Mucosa of descending colon (tissue), 3 donors: Measurements from ENCODE around the gene CNKSR2. TPM values are rescaled to one million over a fixed set of nuclear protein-coding genes. Genes with fewer than 3 reads are reported as not detected.
A peak's percentile ranks its signal among the peaks of the same experiment; 100 is the strongest.

Experiments used
- ATAC-seq: fragments of 200-7000 bp; cut with Tn5 transposase; one replicate; pipeline ENCODE4 v1.9.1; 2020; ENCODE audit warnings: mild to moderate bottlenecking, moderate library complexity
- DNase-seq, 3 donors: peaks; one replicate each; pipeline ENCODE4 v3.0.0-alpha.2; 2020
- H3K36me3 ChIP-seq: fragments of 200-600 bp; one replicate; pipeline ENCODE4 v1.8.0; 2021; ENCODE audit warnings: low read depth, mild to moderate bottlenecking
- H3K4me1 ChIP-seq: fragments of 200-600 bp; one replicate; pipeline ENCODE4 v1.8.0; 2021; ENCODE audit warnings: low read depth, mild to moderate bottlenecking
- H3K4me3 ChIP-seq: fragments of 200-600 bp; one replicate; pipeline ENCODE4 v1.8.0; 2021; ENCODE audit warnings: mild to moderate bottlenecking
- H3K9me3 ChIP-seq: fragments of 200-600 bp; one replicate; pipeline ENCODE4 v1.8.0; 2021; ENCODE audit warnings: mild to moderate bottlenecking
- intact Hi-C, 2 donors: fragments of 100-400 bp; cut with DNase I in 1 of 2; cut with micrococcal nuclease in 1 of 2; formaldehyde crosslinking; loops; one replicate each; pipeline versions ENCODE4 v1.11.0 to v1.11.1; 2022; cut with DNase I, micrococcal nuclease
- total RNA-seq, 3 donors: library from RNA; stranded (reverse); fragmentation: NEBNext Ultra II Directional in 2 of 3; extraction: Animal tissue kit (Norgen Biotek cat#: 25700) in 2 of 3; gene quantifications; one replicate each; pipeline versions ENCODE4 v1.2.1 to v1.2.4, GENCODE V29; 2021 to 2023
- TF ChIP-seq, protein P1 (sequence below): fragments of 200-600 bp; IDR thresholded peaks from one replicate; pipeline ENCODE4 v1.8.0; 2022; ENCODE audit warnings: antibody characterized with exemption, mild to moderate bottlenecking
- donor health status: DM: no; HTN: no; CAD: no; lungs with moderate emphysema.
- donor health status: DM: no; HTN: no; CAD: no.
- donor health status: DM: no; HTN: yes; CAD: no.

Gene CNKSR2
- total RNA-seq, 3 donors from 2014 or later = 0.23 to 2.4 (median 0.67) TPM

- no peak for ATAC-seq
- Histone ChIP-seq H3K4me1 (no peaks in the 10 kb centered on the region), H3K4me3 (no peak overlapping the region), H3K9me3 (no peaks in the 10 kb centered on the region), H3K36me3 (no peaks in the 10 kb centered on the region)
- TF ChIP-seq, protein P1, sequence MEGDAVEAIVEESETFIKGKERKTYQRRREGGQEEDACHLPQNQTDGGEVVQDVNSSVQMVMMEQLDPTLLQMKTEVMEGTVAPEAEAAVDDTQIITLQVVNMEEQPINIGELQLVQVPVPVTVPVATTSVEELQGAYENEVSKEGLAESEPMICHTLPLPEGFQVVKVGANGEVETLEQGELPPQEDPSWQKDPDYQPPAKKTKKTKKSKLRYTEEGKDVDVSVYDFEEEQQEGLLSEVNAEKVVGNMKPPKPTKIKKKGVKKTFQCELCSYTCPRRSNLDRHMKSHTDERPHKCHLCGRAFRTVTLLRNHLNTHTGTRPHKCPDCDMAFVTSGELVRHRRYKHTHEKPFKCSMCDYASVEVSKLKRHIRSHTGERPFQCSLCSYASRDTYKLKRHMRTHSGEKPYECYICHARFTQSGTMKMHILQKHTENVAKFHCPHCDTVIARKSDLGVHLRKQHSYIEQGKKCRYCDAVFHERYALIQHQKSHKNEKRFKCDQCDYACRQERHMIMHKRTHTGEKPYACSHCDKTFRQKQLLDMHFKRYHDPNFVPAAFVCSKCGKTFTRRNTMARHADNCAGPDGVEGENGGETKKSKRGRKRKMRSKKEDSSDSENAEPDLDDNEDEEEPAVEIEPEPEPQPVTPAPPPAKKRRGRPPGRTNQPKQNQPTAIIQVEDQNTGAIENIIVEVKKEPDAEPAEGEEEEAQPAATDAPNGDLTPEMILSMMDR = no peak
- intact Hi-C loops = no loop called here
- no peak for DNase-seq
These were observed 264.1 kb downstream of the CNKSR2 start for GRCh38 chrX:21638311-21638710.

GRCh38 chrX:21639775-21640174 lies 265.6 kb downstream of the CNKSR2 start:
- intact Hi-C loops = no loop called here
- H3K36me3 ChIP-seq = no peaks in the 10 kb centered on the region
- no peak overlapping the region for H3K4me3 ChIP-seq
- no peaks in the 10 kb centered on the region for H3K4me1 ChIP-seq
- TF ChIP-seq, protein P1 = no peak
- ATAC-seq (no peak), DNase-seq (no peak)
- no peaks in the 10 kb centered on the region for H3K9me3 ChIP-seq

DNA sequence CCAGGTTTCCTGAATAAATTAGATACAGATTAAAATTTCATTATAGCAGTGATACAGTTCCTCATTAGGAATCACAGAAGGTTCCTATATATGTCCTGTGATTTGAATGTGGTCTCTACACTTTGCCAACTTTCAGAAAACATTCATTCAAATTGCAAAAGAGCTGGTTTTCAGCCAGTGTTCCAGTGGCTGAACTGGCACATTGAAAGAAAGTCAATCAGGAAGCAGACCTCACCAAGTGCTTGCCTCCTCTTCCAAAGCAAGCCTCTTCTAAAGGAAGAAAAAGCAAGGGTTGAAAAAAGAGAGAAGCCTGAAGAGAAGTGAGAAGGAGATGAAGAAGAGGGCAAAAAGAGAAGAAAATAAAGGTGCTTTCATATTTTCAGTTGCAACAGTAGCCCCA lies 271.2 kb downstream of the CNKSR2 start:
- no peak for ATAC-seq
- intact Hi-C loops = no loop called here

DNA sequence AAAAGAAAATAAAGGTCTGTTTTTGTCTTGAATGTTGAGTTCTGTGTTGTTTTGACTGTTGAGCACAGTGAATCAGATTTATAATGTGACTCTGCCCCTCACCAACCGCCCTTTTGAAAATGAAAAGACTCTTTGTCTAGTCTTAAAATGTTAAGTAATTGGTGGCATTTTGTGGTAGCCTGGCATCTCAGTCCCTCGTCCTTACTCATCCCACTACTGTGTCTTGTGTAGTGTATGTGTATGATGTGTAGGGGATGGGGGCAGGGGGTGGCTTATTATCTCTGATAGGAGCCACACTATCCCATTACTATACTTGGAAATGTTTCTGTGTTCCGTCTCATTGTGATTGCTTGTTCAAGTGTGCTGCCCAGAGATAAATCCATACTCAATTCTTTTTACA lies 271.7 kb downstream of the CNKSR2 start:
- no peak for DNase-seq
- ATAC-seq = no peak
- no peak overlapping the region for H3K4me3 ChIP-seq
- H3K9me3 ChIP-seq = no peaks in the 10 kb centered on the region
- no peaks in the 10 kb centered on the region for H3K36me3 ChIP-seq
- intact Hi-C loops = no loop called here
- TF ChIP-seq, protein P1 = no peak
- no peaks in the 10 kb centered on the region for H3K4me1 ChIP-seq

More for the DNA sequence above, 271.2 kb downstream of the CNKSR2 start:
- Histone ChIP-seq H3K4me3 (no peak overlapping the region), H3K9me3 (no peaks in the 10 kb centered on the region), H3K4me1 (no peaks in the 10 kb centered on the region), H3K36me3 (no peaks in the 10 kb centered on the region)
- TF ChIP-seq, protein P1 = no peak
- no peak for DNase-seq

DNA sequence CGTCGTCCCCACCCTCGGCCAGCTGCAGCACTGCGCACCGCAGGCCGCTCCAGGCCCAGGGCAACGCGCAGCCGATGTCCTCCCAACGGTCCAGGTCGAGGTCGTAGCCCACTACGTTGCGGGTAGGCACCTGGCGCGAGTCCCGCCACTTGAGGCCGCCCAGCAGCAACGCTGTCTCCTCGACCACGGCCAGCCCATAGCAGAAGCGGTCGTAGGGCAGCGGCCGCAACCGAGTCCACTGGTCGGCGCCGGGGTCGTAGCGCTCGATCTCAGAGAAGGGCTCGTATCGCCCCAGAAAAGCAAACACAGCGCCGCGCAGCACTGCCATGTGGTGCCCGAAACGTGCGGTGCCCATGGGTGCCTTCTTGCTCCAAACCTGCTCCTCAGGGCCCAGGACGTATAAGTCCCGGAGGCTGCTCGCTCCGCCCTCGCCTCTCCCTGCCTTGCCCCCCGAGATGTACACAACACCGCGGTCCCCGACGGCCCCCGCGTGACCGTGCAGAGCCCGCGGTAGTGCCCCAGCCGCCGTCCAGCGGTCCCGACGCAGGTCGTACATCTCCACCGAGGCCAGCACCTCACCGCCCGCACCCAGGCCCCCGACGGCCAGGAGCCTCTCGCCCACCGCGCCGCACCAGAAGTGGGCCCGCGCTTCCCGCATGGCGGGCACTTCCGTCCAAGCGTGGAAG lies 281.8 kb downstream of the CNKSR2 start:
- intact Hi-C loops = no loop called here
- DNase-seq = peak in 2 of 3 donors; percentile 14 to 43
- H3K9me3 ChIP-seq = no peaks in the 10 kb centered on the region
- no peaks in the 10 kb centered on the region for H3K36me3 ChIP-seq
- no peak overlapping the region for H3K4me3 ChIP-seq
- TF ChIP-seq, protein P1 = no peak
- H3K4me1 ChIP-seq = no peaks in the 10 kb centered on the region
- ATAC-seq = no peak
